Choroid plexus epithelial cell (primary cell): ENCODE measurements around the gene GNMT.

Experiments used
- DNase-seq: peaks from one replicate; pipeline ENCODE4 v3.0.0-alpha.2; 2010; ENCODE audit warnings: low read depth
- H3K4me3 ChIP-seq: 2 replicates; pipeline ENCODE4 v1.5.1; 2011; ENCODE audit warnings: low read depth, mild to moderate bottlenecking, control low read depth, low read length, moderate library complexity
- CTCF ChIP-seq: conservative IDR thresholded peaks from 2 replicates; pipeline ENCODE4 v1.5.1; 2011; ENCODE audit warnings: low read depth, mild to moderate bottlenecking, control low read depth, inconsistent platforms, low read length, moderate library complexity

The GNMT gene

GRCh38 chr6:43013097-43013842, 52.7 kb downstream of the GNMT start:
- DNase-seq = peak; percentile 35
- peak overlapping the region; percentile 75 for H3K4me3 ChIP-seq
- TF ChIP-seq CTCF = no peak
